NB4 (cell line): Measurements from ENCODE around the gene BNIP3.

Experiments used
- CTCF ChIP-seq: IDR thresholded peaks from one replicate; pipeline ENCODE4 v1.5.1; 2012; ENCODE audit warnings: low read depth, low read length
- MAX ChIP-seq: IDR thresholded peaks from 2 replicates; pipeline ENCODE4 v1.6.1; 2011; ENCODE audit warnings: low read depth, low read length
- MYC ChIP-seq: IDR thresholded peaks from 2 replicates; pipeline ENCODE4 v1.6.1; 2011; ENCODE audit warnings: low read depth, low read length
- POLR2A ChIP-seq: IDR thresholded peaks from 2 replicates; pipeline ENCODE4 v1.6.1; 2011; ENCODE audit warnings: mild to moderate bottlenecking; ENCODE audit not compliant: insufficient read length; ENCODE audit errors: extremely low read depth

- no peak for TF ChIP-seq CTCF
- TF ChIP-seq POLR2A = no peak
- no peak for TF ChIP-seq MAX
- TF ChIP-seq MYC = no peak
These were observed 36.6 kb downstream of the BNIP3 start for GRCh38 chr10:131944976-131945695.
